Thoracic aorta (tissue), 2 donors: ENCODE measurements around the gene ULBP2. TPM values are rescaled to one million over a fixed set of nuclear protein-coding genes. Genes with fewer than 3 reads are reported as not detected.

Experiments used
- ATAC-seq: fragments of 150-250 bp; one replicate; pipeline ENCODE4 v1.8.0; 2017; ENCODE audit warnings: low read depth; ENCODE audit not compliant: insufficient number of reproducible peaks, low FRiP score
- DNase-seq: peaks from one replicate; pipeline ENCODE4 v3.0.0-alpha.2; 2020; ENCODE audit warnings: low spot score
- H3K27ac ChIP-seq, 2 donors: fragments of 200-600 bp; sonication (generic); 1 replicate in 1 of 2; 2 replicates in 1 of 2; pipeline ENCODE4 v1.5.1; 2016; ENCODE audit warnings: mild to moderate bottlenecking in 2 of 2, moderate library complexity in 2 of 2
- H3K27me3 ChIP-seq: fragments of 200-600 bp; sonication (generic); replicated peaks from 2 replicates; pipeline ENCODE4 v1.6.0; 2016; ENCODE audit warnings: mild to moderate bottlenecking; ENCODE audit not compliant: insufficient read depth
- H3K36me3 ChIP-seq: fragments of 200-600 bp; sonication (generic); one replicate; pipeline ENCODE4 v1.5.1; 2016
- H3K4me1 ChIP-seq, 2 donors: fragments of 200-600 bp; sonication (generic); 1 replicate in 1 of 2; 2 replicates in 1 of 2; pipeline versions ENCODE4 v1.5.1 to v1.6.0; 2016; ENCODE audit warnings: low read depth in 2 of 2, mild to moderate bottlenecking in 1 of 2; ENCODE audit not compliant: control insufficient read depth in 1 of 2
- H3K4me3 ChIP-seq: fragments of 200-600 bp; sonication (generic); 2 replicates; pipeline ENCODE4 v1.5.1; 2016; ENCODE audit warnings: mild to moderate bottlenecking
- H3K9me3 ChIP-seq: fragments of 200-600 bp; sonication (generic); 2 replicates; pipeline ENCODE4 v1.5.1; 2016
- total RNA-seq, 2 donors: library from RNA; depleted of rRNA; stranded (reverse); fragments of >200 nt; gene quantifications; one replicate each; pipeline versions ENCODE4 v1.1.0 to v1.2.3, GENCODE V29; 2016
- TF ChIP-seq, protein P1 (sequence below): fragments of 200-600 bp; sonication (generic); IDR thresholded peaks from one replicate; pipeline ENCODE4 v1.5.1; 2019; ENCODE audit warnings: antibody characterized with exemption

The ULBP2 gene
- total RNA-seq, 2 donors from 2014 or later: 0.41 TPM; not detected in 1

DNA sequence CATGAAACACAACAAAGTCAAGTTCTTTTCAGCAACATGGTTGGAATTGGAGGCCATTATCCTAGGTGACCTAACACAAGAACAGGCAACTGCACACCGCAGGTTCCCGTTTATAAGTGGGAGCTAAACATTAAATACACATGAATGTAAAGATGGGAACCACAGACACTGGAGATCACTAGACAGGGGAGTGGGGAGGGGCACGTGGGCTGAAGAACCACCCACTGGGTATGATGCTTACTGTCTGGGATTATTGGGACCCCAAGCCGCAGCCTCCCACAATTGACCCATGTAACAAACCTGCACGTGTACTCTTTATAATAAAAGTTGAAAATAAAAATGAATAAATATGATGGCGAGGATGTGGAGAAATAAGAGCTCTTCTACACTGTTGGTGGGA is 10.3 kb upstream of the ULBP2 start:
- no peaks in the 10 kb centered on the region for H3K36me3 ChIP-seq
- DNase-seq: no peak
- peaks cover 4% of the 10 kb centered on the region for H3K27me3 ChIP-seq
- H3K4me1 ChIP-seq: peaks cover 0 to under 1% of the 10 kb centered on the region in 2 donors
- H3K9me3 ChIP-seq: no peaks in the 10 kb centered on the region
- ATAC-seq: no peak
- H3K4me3 ChIP-seq: no peak overlapping the region
- TF ChIP-seq, protein P1, sequence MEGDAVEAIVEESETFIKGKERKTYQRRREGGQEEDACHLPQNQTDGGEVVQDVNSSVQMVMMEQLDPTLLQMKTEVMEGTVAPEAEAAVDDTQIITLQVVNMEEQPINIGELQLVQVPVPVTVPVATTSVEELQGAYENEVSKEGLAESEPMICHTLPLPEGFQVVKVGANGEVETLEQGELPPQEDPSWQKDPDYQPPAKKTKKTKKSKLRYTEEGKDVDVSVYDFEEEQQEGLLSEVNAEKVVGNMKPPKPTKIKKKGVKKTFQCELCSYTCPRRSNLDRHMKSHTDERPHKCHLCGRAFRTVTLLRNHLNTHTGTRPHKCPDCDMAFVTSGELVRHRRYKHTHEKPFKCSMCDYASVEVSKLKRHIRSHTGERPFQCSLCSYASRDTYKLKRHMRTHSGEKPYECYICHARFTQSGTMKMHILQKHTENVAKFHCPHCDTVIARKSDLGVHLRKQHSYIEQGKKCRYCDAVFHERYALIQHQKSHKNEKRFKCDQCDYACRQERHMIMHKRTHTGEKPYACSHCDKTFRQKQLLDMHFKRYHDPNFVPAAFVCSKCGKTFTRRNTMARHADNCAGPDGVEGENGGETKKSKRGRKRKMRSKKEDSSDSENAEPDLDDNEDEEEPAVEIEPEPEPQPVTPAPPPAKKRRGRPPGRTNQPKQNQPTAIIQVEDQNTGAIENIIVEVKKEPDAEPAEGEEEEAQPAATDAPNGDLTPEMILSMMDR: no peak
- no peak overlapping the region for H3K27ac ChIP-seq

DNA sequence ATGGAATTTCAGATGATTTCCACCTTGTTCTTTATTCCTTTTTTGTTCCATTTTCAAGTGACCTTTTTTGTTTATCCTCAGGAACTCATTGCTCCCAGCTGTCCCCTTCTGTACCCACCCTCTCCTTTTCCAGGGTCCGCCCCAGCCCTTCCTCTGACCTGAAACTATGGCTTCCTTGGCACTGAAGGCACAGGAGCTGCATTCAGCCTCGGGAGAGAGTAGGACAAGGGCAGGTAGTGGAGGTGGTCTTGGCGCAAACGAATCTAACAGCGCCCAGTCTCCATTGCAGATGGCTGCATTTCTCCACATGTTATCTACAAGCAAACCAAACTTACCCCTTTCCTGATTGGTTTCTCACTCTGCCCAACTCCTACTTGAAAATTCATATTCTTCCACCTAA is 8.8 kb upstream of the ULBP2 start:
- Histone ChIP-seq H3K27ac (no peak overlapping the region), H3K27me3 (peaks cover 10% of the 10 kb centered on the region), H3K4me1 (no peaks in the 10 kb centered on the region), H3K9me3 (no peaks in the 10 kb centered on the region), H3K36me3 (no peaks in the 10 kb centered on the region), H3K4me3 (no peak overlapping the region)
- DNase-seq (no peak), ATAC-seq (no peak)
- TF ChIP-seq, protein P1: no peak

DNA sequence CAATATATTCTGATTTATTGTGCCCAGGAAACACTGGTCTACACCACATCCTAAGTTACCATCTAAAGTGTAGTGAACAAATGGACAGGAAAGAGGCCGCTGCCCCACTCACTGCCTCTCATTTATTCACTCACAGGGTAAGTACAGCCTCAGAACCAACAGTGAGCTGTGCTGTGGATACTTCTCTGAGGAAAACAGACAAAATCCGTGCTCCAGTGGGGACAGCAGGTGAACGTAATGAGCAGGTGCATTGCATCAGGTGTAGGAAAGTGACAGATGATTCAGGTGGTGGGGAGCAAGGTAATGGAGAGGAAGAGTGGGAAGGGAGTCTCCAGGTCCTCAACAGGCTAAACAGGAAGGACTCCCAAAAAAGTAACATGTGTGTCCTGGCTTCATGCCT is 8.4 kb upstream of the ULBP2 start:
- TF ChIP-seq, protein P1: no peak
- H3K4me1 ChIP-seq: peaks cover 3 to 4% of the 10 kb centered on the region in 2 donors
- DNase-seq (no peak), ATAC-seq (no peak)
- no peak overlapping the region for H3K27ac ChIP-seq
- no peaks in the 10 kb centered on the region for H3K36me3 ChIP-seq
- no peaks in the 10 kb centered on the region for H3K9me3 ChIP-seq
- H3K27me3 ChIP-seq: peaks cover 10% of the 10 kb centered on the region
- no peak overlapping the region for H3K4me3 ChIP-seq

DNA sequence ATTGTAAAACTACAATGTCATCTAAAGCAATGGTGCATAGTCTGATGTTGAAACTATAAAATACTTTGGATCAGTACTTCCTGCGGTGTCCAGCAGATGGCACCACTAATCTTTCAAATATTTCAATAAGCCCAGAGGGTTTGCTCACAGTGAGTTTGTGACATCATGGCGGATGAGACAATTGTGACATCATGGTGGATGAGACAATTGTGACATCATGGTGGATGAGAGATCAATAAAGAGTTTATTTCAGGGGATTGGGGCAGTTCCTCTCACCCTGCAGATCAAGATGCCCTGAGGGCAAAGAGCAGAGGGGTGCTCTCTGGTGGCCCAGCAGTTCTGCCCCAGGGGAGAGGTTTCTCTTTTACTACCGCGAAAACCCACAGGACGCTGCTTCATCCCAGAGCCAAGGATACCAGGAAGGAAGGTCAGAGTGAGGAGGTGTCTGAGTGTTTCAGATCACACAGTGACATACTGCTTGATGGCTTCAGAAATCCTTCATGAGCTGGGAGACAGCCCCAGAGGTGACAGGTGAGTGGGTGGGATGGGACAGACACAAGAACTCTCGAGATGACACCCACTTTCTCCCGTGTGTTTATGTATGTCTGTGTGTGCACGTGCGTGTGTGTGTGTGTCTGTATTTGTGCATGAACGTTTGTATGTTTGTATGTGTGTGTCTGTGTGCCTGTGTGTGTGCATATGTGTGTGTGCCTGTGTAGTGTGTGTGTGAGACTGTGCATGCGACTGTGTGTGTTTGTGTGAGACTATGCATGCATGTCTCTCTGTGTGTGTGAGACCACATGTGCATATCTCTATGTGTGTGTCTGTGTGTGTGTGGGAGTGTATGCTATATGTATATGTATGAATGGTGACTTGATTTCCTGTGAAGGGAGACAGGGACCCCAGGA is 7.3 kb upstream of the ULBP2 start:
- ATAC-seq (peak; percentile 58), DNase-seq (no peak)
- no peak overlapping the region for H3K4me3 ChIP-seq
- no peak overlapping the region for H3K27ac ChIP-seq
- no peaks in the 10 kb centered on the region for H3K36me3 ChIP-seq
- peaks cover 20% of the 10 kb centered on the region for H3K27me3 ChIP-seq
- H3K4me1 ChIP-seq: peaks cover 9 to 10% of the 10 kb centered on the region in 2 donors
- TF ChIP-seq, protein P1: peak; percentile 86
- no peaks in the 10 kb centered on the region for H3K9me3 ChIP-seq

DNA sequence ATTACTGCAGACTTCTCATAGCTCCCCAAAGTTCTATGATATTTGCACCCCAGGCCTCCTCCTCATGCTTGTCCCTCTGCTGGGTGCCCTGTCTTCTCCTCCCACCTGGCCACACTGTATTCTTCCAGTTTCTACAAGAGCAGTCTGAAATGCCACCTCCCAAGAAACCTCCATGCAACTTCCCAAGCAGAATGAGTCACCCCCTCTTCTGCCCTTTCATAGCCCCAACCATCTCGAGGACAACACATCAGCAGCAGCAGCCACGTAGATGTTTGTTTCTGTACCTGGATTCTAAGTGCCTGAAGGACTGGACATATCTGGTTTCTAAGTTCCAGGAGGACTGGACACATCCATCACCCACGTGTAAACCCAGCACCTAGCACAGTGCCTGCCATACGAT is 6.6 kb upstream of the ULBP2 start:
- DNase-seq (no peak), ATAC-seq (no peak)
- Histone ChIP-seq H3K36me3 (no peaks in the 10 kb centered on the region), H3K27me3 (peaks cover 27% of the 10 kb centered on the region), H3K27ac (no peak overlapping the region), H3K9me3 (no peaks in the 10 kb centered on the region), H3K4me1 (peaks cover 9 to 10% of the 10 kb centered on the region in 2 donors), H3K4me3 (no peak overlapping the region)
- TF ChIP-seq, protein P1: no peak
